RPMI8226 (cell line): ENCODE results near the gene TMEM178B.
A peak's percentile ranks its signal among the peaks of the same experiment; 100 is the strongest.
"Not testable (repeated sequence)": the region's sequence is repeated elsewhere in the genome, so short reads cannot be mapped to it uniquely, and the experiment has no call there.

Source experiments
- DNase-seq: peaks from one replicate; pipeline ENCODE4 v3.0.0-alpha.2; 2015

Gene TMEM178B

DNA sequence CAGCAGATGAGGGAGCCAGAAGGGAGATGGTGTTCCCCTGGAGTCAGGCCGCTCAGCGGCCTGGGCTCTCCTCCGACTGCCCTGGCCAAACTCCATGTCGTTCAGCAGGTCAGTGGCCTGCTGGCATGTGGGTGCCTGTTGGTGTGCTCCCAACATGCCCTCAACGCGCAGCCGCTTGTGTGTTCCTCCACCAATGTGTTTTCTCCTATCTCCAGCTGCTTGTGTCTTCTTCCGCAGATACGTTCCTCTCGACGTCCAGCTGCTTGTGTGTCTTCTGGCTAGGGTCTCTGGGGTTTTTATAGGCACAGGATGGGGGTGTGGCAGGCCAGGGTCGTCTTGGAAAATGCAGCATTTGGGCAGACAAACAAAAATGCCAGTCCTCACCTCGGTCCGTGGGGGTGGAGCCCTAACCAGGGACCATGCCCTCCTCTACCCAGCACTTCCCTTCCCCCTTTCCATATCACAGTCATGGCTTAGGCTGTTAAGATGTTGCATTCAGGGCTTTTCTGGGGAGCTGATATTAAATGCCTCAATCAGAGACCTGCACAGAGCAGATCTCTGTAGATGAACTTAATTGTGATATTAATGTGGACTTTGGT lies 111.6 kb downstream of the TMEM178B start:
- DNase-seq, result no peak

DNA sequence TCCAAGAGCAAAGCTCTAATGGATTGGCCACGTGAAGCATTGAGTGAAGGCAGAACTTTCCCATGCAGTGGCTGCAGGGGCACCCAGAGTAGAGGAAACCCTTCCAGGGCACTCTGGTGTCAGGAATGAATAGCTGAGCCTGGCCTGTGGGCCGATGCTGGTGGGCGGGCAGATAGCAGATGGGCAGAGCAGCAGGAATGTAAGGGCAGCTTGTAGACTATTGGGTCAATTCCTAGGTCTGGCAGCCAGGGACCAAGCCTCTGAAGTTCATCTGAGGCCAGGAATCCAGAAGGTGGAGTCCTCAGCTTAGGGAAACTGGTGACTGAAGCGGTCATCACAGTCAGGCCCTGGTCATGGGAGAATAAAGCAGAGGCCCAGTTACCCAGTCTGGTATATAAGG lies 115.4 kb downstream of the TMEM178B start:
- no peak for DNase-seq

DNA sequence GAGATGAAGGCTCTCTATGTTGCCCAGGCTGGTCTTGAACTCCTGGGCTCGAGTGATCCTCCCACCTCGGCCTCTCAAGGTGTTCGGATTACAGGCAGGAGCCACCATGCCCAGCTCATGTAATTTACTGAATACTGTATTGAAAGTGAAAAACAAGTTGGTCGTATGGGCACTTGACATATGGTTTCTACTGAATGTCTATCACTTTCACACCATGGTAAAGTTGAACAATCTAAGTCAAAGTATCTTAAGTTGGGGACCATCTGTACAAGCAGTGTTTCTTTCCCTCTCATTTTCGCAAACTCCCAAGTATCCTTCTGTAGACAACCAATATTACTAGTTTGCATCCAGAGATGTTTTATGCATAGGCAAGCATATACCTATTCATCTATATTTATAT lies 116.6 kb downstream of the TMEM178B start:
- no peak for DNase-seq

DNA sequence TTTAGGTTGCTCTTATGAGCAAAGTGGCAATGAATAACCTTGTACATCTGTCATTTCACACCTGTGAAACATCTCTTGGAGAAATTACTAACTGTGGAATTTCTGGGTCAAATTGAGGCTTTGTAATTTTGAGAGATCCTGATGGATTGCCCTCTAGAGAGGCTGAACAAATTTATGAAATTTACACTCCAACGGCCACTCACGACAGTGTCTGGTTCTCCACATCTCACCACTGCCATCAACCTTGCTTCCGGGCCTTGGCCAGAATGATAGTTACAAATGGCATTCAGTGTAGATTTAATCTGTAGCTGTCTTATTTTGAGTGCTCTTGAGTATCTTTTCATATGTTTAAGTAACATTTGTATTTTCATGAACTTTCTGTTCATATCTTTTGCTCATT lies 117.4 kb downstream of the TMEM178B start:
- no peak for DNase-seq

DNA sequence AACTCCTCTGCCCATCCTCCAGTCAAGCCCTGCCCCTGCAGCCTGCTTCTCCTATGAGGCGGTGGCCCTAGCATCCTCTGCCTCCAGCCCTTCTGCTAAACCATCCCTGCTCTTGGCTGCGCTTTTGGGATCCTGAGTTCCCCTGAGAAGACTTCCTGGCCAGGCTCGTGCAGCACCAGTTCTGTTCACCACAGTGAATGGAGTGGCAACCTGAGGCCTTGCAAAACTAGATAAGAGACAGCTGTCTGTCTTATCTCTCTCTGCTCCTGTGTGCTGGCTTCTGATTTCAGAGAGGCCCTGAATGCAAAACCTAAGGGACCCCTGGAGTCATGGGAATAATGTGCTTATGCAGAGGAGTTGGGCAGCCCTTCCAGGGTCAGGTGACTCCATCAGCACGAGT lies 119.2 kb downstream of the TMEM178B start:
- no peak for DNase-seq

DNA sequence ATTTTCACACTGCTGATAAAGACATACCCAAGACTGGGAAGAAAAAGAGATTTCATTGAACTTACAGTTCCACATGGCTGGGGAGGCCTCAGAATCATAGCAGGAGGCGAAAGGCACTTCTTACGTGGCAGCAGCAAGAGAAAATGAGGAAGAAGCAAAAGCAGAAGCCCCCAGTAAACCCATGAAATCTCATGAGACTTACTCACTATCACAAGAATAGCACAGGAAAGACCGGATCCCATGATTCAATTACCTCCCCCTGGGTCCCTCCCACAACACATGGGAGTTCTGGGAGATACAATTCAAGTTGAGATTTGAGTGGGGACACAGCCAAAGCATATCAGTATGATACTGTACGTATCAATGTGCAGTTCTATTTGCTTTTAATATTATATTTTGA lies 121.9 kb downstream of the TMEM178B start:
- DNase-seq, result not testable (repeated sequence)

DNA sequence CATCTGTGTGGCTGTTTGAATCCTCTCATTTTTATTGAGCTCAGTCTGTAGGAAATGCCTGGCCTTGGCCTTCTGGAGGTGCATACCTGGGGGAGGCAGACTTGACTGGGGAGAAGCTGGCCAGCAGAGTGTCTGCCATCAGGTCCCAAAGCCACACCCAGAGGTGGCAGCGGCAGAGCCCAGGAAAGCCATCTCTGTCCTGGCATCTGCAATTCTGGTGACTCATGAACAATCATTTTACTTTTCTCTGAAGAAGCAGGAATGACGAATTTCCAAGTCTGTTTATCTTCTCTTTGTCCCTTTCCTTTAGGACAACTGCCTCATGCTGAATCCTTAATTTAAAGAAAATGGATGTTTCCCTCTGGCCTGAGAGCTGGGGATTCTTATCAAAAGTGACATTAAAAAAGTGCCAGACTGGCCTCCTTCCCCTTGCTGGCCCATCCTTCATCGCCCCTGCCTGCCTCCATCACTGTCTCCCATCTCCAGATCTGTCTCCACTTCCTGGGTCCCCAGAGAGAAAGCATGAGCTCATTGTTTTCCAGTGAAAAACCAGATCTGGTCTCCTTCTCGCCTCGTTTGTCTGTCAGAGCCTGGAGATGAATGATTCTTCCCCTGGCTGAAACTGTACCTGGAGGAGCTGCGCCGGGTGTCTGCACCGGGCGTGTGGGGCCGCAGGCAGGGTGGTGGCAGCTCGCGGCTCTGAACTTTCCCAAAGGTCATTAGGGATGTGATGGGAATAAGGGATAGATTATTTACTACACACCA lies 124.5 kb downstream of the TMEM178B start:
- DNase-seq, result no peak

DNA sequence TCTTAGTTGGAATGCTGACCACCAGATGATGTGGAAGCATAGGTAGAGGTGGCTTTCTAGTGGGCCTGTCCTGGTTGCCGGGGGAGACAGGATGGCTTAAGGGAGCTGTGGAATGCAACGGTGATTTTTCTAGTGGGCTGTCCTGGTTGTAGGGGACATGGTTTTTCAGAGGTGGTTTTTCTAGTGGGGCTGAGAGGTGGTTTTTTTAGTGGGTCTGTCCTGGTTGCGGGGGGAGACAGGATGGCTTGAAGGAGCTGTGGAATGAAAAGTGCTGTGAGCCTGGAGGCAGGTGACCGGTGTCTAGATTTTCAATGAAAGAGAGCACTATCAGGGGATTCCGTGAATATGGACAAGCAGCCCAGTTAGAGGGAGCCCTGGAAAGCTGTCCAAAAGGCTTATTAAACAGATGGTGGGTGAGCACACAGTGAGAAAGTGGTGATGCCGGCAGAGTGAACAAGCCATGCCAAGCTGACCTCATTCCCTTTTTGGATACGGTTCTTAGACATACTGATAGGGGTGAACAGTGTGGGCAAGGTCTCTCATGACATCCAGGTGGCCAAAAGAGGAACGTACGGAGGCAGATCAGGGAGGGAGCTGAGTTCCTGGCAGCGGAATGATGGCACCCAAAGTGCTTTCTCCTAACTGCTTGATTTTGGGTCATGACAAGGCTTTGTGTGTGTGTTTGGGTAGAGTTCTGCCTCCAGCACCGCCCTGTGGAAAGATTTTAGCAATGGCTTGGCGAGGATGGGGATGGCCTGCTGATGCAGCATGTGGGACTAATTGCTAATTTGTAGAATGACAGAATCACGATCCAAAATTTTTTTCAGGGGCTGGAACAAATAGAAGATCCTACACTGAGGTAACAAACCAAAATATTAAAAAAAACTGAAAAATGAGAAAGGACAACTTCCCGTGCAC lies 126.6 kb downstream of the TMEM178B start:
- peak; percentile 63 for DNase-seq

DNA sequence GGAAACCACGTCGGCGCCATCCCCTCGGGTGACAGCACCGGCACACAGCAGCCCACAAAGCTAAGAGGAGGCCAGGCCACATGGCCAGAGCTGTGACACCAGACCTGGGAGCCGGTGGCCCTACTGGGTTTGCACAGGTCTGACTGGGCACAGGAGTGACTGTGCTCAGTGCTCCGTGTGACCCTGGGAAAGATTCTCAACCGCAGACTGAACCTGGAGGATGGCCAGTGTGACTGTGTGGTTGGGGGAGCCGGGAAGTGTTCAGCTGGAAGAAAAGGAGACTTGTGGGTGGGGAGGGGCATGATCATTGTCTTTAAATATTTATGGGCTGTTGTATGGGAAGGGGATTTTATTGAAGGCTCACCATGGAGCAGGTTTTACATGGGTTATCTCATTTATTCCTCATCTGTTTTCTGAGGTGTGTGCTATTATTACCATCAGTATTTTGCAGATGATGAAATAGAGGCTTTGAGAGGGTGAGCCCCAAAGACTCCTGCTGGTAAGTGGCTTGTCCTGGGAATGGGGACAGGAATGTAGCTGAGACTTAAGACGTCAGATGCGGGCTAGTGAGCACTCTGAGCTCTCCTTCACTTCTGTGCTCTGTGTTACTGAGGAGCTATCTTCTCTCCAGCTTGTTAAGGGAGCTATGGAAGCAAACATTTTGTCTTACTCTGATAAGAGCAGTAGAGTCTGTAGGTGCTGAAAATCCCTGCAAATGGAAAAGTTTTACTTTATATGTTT lies 127.5 kb downstream of the TMEM178B start:
- DNase-seq, result no peak

DNA sequence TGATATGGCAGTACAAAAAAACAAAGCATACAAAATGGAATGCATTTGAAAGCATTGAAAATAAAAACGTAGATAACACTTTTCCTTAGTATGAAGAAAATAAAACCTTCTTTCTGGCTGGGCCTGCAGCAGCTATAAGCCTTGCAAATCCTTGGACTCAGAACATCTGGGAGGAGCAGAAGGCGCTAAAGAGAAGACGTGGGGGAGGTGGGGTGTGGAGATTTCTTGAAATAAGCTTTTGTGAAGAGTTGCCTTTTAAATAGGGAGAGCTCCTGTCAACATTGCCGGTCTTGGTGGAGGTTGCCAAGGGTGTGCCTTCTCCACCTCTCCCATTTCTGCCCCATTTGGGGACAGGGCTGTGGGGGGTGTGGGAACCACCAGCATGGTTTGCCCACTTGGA lies 128.7 kb downstream of the TMEM178B start:
- DNase-seq, result no peak

DNA sequence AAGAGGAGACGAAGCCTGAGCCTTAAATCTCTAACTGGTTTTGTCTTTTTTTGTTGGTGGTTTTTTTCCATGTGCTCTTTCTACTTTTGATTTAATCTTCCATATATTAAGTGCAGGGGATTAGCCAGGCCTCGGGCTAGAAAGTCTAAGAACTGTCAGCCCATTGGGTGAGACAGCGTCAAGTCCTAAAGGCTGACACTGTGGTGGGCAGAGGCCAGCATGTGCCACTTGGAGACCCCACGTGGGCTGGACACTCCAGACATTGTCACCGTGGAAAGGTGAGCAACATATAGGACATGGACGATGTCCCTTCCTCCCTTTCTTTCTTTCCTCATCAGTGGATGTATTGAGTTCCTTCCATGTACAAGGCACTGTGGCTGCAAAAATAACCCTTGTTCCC lies 129.3 kb downstream of the TMEM178B start:
- DNase-seq, result no peak

DNA sequence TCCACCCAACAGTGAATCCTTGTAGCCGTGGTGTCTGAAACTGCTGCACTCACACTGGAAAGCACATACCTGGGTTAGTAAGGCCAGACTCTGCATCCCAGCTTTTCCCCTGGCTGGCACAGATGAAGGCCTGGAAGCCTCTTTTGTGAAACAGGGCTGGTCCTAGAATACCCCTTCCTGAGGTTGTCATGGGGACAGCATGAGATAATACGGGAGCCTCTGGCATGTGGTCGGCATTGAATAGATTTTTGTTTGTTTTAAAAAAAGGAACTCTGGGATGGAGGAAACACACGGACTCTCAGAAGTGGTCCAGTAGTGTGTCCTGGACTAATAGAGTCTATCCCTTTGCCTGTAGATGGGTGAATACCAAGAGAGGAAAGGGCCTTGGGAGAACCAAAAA lies 129.7 kb downstream of the TMEM178B start:
- no peak for DNase-seq

DNA sequence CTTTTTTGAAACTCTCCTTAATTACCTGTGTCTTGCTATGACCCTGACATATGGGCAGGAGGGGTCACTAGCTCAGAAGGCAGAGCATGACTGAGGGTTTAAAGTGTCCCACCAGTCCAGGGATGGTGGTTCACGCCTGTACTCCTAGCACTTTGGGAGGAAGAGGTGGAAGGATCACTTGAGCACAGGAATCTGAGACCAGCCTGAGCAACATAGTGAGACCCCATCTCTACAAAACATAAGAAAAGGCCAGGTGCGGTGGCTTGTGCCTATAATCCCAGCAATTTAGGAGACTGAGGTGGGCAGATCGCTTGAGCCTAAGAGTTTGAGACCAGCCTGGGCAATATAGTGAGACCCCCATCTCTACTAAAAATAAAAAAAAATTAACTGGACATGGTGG lies 133.8 kb downstream of the TMEM178B start:
- DNase-seq, result no peak

DNA sequence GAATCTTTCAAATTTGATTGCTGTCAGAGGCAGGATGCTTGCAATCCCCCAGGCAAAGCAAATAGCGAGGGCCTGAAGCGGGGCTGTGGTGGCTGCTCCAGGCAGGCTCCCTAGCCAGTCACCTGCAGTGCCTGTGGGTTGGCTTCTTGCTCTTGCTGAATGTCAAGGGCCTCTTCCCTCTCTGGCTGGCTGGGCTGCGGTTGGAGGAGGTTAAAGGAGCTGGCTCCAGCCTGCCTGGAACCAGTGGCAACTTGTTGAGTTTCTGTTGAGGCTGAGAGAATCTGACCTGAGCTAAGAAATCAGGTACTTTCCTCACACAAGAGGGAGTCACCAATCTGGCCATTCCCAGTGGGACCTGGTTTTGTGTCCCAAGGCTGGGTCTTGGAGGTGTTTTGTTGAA lies 134.7 kb downstream of the TMEM178B start:
- DNase-seq, result peak; percentile 44

DNA sequence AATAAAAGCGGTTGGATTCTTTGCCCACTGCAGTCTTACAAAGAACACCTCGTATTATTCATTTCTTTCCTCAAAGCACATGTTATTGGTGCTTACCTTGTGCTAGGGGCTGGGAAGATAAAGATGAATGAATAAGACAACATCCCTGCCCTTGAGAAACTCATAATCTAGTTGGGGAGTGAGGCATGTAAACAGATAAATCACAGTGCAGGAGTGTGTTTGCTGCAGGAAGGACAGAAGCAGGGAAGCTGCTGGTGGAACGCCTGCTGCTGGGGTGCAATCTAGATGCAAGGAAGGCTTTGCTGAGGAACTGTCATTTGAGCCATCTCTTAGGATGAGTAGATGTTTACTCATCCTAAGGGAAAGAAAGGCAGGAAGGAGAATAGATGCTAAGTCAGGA lies 135.6 kb downstream of the TMEM178B start:
- DNase-seq, result no peak

DNA sequence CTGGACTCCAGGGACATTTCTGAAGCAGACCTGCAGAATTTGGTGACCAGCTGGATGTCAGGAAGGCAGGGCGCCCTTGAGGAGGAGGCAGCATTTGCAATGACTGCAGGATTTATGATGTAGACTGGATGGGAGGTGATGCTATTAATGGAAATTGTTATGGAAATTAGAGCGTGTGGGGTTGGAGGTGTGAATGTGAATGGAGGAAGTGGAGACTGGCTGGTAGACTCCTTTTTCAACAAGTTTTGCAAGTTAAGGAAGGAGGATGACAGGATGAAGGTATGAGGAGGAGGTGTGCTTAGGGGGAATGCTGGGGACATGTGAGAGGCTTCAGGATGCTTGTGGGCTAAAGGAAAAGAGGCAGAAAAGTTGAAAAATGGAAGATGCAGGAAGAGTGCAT lies 137.0 kb downstream of the TMEM178B start:
- DNase-seq, result no peak

DNA sequence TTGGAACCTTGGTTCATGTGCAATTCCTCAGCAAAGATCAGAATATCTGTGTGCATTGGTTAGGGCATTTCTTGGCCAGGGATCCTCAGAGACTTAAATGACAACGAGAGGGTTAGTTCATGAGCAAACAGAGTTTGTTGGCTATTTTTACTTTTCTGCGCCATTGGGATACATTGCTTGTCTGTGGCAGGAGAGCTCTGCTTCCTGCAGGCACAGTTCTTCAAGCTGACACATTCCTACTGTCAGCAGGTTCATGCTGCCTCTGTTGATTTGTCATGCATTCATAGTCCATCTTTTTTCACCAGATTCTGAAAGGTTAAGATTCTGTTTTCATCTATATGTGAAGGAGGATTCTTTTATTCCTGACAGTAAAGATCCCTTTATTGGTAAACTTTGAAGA lies 139.4 kb downstream of the TMEM178B start:
- no peak for DNase-seq

DNA sequence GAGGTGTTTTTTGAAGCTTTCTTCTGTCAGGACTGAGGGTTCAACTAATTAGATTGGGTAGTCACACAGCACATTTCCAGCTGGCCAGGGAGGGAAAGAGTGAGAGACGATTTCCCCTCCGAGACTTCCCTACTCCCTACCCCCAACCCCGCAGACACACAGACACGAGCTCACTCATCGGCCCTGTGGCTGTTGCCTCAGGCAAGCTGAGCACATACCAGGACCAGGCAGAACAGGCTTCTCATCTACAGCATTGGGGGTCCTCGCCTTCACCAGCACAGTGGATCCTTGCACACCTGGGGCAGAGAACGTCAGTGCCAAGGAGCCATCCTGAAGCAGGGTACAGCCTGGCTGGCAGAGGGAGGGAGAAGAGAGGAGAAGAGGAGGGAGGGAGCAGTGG lies 144.1 kb downstream of the TMEM178B start:
- no peak for DNase-seq

DNA sequence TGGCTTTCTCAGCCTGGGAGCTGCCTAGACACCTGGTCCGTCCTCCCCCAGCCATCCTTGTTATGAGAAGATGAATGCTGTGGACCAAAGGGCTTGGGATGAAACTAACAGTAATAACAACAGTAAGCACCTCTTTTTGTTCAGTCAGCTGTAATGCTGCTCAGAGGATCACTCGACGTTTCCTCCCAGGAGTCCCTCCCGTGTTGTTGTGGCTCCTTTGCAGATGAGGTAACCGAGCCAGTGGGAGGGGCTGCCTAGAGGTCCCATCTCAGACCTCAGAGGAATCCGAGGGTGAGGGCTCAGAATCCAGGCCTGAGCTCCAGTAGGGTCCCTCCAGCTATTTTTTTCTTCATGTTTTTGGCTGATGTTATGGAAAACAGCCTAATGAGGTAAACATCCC lies 145.1 kb downstream of the TMEM178B start:
- DNase-seq, result peak; percentile 57

DNA sequence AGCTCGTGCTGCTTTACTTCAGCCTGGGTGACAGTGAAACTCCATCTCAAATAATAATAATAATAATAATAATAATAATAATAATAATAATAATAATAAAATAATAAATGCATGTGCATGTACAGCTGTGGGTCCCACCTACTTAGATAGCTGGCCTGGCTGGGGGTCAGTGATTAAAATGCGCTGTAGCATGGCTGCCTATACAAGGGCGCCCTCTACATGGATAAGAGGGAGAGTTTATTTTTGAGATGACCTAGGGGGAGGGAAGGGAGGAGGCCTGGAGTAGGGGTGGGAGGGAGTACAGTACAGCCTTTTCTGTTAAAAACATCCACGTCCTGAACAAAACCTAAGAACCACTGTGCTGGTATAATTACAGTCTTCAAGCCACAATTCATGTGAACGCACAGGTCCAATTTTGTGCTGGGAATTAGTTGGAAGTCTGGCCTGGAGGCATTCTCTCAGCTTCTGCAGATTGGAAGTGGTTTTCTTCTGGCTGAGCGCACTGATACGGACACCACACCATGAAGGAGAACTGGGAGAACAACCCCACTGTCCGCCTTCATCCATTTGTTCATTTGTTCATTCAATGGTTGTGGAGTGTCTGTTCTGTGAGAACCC lies 146.5 kb downstream of the TMEM178B start:
- DNase-seq, result peak; percentile 38

DNA sequence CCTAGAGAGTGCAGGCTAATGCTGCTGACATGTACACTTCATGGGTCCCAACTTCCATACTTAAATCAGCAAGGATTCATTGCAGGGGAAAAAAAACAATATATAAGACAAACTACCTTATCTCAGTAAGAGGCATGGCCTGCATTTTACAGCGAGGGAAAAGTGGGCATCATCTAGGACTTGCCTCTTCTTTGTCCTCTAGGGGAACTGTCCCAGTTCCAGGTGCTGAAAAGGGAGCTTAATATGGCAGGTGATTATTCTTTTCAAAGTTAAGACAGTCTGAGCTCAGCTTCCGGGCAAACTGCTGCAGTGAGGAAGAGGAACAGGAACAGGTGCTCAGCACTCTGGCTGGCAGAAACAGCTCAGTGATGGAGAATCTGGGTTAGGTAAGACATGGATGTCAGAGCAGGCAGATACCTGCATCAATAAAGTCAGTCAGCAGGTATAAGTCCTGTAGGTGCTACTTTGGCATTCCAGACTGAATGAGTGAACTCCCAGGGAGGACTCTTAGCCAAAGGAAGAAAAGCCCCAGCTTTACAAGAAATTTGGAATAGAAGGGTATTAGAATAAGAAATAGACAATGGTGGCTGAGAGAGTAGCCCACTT lies 147.2 kb downstream of the TMEM178B start:
- peak; percentile 77 for DNase-seq
